Esophagus squamous epithelium (tissue), 4 donors: ENCODE data around the gene GGACT.

Experiments
- CTCF ChIP-seq, 6 experiments: fragments of 450-650 bp in 4 of 6; fragments of 200-600 bp in 2 of 6; sonication (generic) in 2 of 6; IDR thresholded peaks; one replicate each; pipeline ENCODE4 v1.5.1; 2016 to 2019; ENCODE audit warnings: antibody characterized with exemption in 6 of 6, mild to moderate bottlenecking in 4 of 6, moderate library complexity in 4 of 6
- POLR2A ChIP-seq, 4 donors: fragments of 450-650 bp; IDR thresholded peaks; one replicate each; pipeline ENCODE4 v1.6.1; 2017; ENCODE audit warnings: antibody characterized with exemption in 4 of 4, mild to moderate bottlenecking in 4 of 4, moderate library complexity in 3 of 4

GRCh38 chr13:100589178-100589725 is 663 bp upstream of the GGACT start:
- TF ChIP-seq CTCF (IDR thresholded peaks at IDR 0.05), result no peak
- no peak for TF ChIP-seq POLR2A (IDR thresholded peaks at IDR 0.05)
